HG03139 (cell line): Measurements from ENCODE around the gene CHRNA10.
"Not testable (repeated sequence)": the region's sequence is repeated elsewhere in the genome, so short reads cannot be mapped to it uniquely, and the experiment has no call there.

Experiments
- ATAC-seq: cut with Tn5 transposase; IDR thresholded peaks from one replicate; pipeline ENCODE4 v1.9.1; 2021; ENCODE audit not compliant: unreplicated experiment

Gene CHRNA10

GRCh38 chr11:3666023-3666530 lies 5.1 kb downstream of the CHRNA10 start:
- ATAC-seq = no peak

GRCh38 chr11:3665336-3666022 lies 5.7 kb downstream of the CHRNA10 start:
- no peak for ATAC-seq

- ATAC-seq = no peak
These were observed 7.1 kb downstream of the CHRNA10 start for GRCh38 chr11:3664032-3664630.

- no peak for ATAC-seq
These were observed 8.3 kb downstream of the CHRNA10 start for GRCh38 chr11:3662856-3663255.

- ATAC-seq = no peak
These were observed 10.2 kb downstream of the CHRNA10 start for GRCh38 chr11:3660960-3661359.

GRCh38 chr11:3659595-3660515 lies 11.3 kb downstream of the CHRNA10 start:
- ATAC-seq = no peak

- ATAC-seq = no peak
These were observed 12.9 kb downstream of the CHRNA10 start for GRCh38 chr11:3658252-3658651.

GRCh38 chr11:3657331-3657730 lies 13.9 kb downstream of the CHRNA10 start:
- not testable (repeated sequence) for ATAC-seq

- ATAC-seq = no peak
These were observed 15.6 kb downstream of the CHRNA10 start for GRCh38 chr11:3655547-3655946.

GRCh38 chr11:3652514-3652913 lies 18.7 kb downstream of the CHRNA10 start:
- not testable (repeated sequence) for ATAC-seq

GRCh38 chr11:3649374-3649773 lies 21.8 kb downstream of the CHRNA10 start:
- ATAC-seq = not testable (repeated sequence)

GRCh38 chr11:3648843-3649242 lies 22.3 kb downstream of the CHRNA10 start:
- ATAC-seq = not testable (repeated sequence)

- ATAC-seq = no peak
These were observed 25.6 kb downstream of the CHRNA10 start for GRCh38 chr11:3645552-3645951.

GRCh38 chr11:3644817-3645235 lies 26.4 kb downstream of the CHRNA10 start, which contains the start of gene ART1:
TSS of gene ART1 (plus strand) at chr11:3645128. CDS start at chr11:3659214, 14,086 bp downstream.
- no peak for ATAC-seq

GRCh38 chr11:3643102-3643546 lies 28.1 kb downstream of the CHRNA10 start:
- not testable (repeated sequence) for ATAC-seq

- no peak for ATAC-seq
These were observed 28.9 kb downstream of the CHRNA10 start for GRCh38 chr11:3642071-3642951.

- ATAC-seq = no peak
These were observed 29.5 kb downstream of the CHRNA10 start, which contains the start of gene ART5 for GRCh38 chr11:3641701-3642070. TSS of gene ART5 (minus strand) at chr11:3641992. CDS start at chr11:3641862, 130 bp downstream.

GRCh38 chr11:3641191-3641590 lies 30.0 kb downstream of the CHRNA10 start:
- no peak for ATAC-seq

- ATAC-seq = no peak
These were observed 31.3 kb downstream of the CHRNA10 start for GRCh38 chr11:3639841-3640240.

- ATAC-seq = no peak
These were observed 32.7 kb downstream of the CHRNA10 start for GRCh38 chr11:3638513-3638912.
